ENCODE data around the gene ERC1. TPM values are rescaled to one million over a fixed set of nuclear protein-coding genes. Genes with fewer than 3 reads are reported as not detected.
"Not testable (repeated sequence)": the region's sequence is repeated elsewhere in the genome, so short reads cannot be mapped to it uniquely, and the experiment has no call there.

The ERC1 gene
- total and polyA plus RNA-seq, 2 donors from 2014 or later, result 5.1 to 68.3 TPM

- intact Hi-C loops (cut with DNase I), result no loop called here
- Histone ChIP-seq H3K27me3 (ENCODE audit: control insufficient read depth, insufficient read depth, low read length) (no peaks in the 10 kb centered on the region), H3K9me3 (ENCODE audit: control insufficient read depth in 2 of 3, insufficient read depth in 1 of 3, low read length in 3 of 3) (no peaks in the 10 kb centered on the region), H3K36me3 (ENCODE audit: control insufficient read depth in 2 of 3, insufficient read depth in 3 of 3, low read length in 3 of 3) (peaks cover 0 to 2% (median 0%) of the 10 kb centered on the region in 3 donors), H3K9ac (ENCODE audit: low read length in 3 of 3) (no peak overlapping the region), H3K27ac (ENCODE audit: low read depth in 2 of 2, low read length in 2 of 2) (no peak overlapping the region), H3K4me1 (ENCODE audit: control insufficient read depth in 2 of 3, insufficient read depth in 2 of 3, low read depth in 1 of 3, low read length in 3 of 3) (no peaks in the 10 kb centered on the region), H3K4me3 (ENCODE audit: low read length in 3 of 3) (no peak overlapping the region)
- TF ChIP-seq, protein P1, sequence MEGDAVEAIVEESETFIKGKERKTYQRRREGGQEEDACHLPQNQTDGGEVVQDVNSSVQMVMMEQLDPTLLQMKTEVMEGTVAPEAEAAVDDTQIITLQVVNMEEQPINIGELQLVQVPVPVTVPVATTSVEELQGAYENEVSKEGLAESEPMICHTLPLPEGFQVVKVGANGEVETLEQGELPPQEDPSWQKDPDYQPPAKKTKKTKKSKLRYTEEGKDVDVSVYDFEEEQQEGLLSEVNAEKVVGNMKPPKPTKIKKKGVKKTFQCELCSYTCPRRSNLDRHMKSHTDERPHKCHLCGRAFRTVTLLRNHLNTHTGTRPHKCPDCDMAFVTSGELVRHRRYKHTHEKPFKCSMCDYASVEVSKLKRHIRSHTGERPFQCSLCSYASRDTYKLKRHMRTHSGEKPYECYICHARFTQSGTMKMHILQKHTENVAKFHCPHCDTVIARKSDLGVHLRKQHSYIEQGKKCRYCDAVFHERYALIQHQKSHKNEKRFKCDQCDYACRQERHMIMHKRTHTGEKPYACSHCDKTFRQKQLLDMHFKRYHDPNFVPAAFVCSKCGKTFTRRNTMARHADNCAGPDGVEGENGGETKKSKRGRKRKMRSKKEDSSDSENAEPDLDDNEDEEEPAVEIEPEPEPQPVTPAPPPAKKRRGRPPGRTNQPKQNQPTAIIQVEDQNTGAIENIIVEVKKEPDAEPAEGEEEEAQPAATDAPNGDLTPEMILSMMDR (IDR thresholded peaks at IDR 0.05; ENCODE audit: borderline replicate concordance, extremely low read depth, insufficient read depth), result no peak
- DNase-seq, result no peak
- no peak for FAIRE-seq
Measured at GRCh38 chr12:1252758-1253157, 261.7 kb downstream of the ERC1 start.

DNA sequence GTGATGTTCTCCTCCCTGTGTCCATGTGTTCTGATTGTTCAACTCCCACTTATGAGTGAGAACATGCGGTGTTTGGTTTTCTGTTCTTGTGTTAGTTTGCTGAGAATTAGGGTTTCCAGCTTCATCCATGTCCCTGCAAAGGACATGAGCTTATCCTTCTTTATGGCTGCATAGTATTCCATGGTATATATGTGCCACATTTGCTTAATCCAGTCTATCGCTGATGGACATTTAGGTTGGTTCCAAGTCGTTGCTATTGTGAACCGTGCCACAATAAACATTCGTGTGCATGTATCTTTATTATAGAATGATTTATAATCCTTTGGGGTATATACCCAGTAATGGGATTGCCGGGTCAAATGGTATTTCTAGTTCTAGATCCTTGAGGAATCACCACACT, 264.1 kb downstream of the ERC1 start:
- H3K27me3 ChIP-seq (ENCODE audit: control insufficient read depth, insufficient read depth, low read length); H3K9me3 ChIP-seq (ENCODE audit: control insufficient read depth in 2 of 3, insufficient read depth in 1 of 3, low read length in 3 of 3); DNase-seq; H3K9ac ChIP-seq (ENCODE audit: low read length in 3 of 3); H3K27ac ChIP-seq (ENCODE audit: low read depth in 2 of 2, low read length in 2 of 2); intact Hi-C loops (cut with DNase I); FAIRE-seq; H3K4me1 ChIP-seq (ENCODE audit: control insufficient read depth in 2 of 3, insufficient read depth in 2 of 3, low read depth in 1 of 3, low read length in 3 of 3); H3K4me3 ChIP-seq (ENCODE audit: low read length in 3 of 3); H3K36me3 ChIP-seq (ENCODE audit: control insufficient read depth in 2 of 3, insufficient read depth in 3 of 3, low read length in 3 of 3): not testable (repeated sequence)

DNA sequence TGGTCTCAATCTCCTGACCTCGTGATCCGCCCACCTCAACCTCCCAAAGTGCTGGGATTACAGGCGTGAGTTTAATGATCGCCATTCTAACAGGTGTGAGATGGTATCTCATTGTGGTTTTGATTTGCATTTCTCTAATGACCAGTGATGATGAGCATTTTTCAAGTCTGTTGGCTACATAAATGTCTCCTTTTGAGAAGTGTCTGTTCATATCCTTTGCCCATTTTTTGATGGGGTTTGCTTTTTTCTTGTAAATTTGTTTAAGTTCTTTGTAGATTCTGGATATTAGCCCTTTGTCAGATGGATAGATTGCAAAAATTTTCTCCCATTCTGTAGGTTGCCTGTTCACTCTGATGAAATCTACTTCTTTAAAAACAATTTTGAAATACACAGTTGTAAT, 264.8 kb downstream of the ERC1 start:
- H3K4me3 ChIP-seq (ENCODE audit: low read length in 3 of 3); H3K9me3 ChIP-seq (ENCODE audit: control insufficient read depth in 2 of 3, insufficient read depth in 1 of 3, low read length in 3 of 3); H3K27me3 ChIP-seq (ENCODE audit: control insufficient read depth, insufficient read depth, low read length); DNase-seq; H3K27ac ChIP-seq (ENCODE audit: low read depth in 2 of 2, low read length in 2 of 2); intact Hi-C loops (cut with DNase I); H3K9ac ChIP-seq (ENCODE audit: low read length in 3 of 3); H3K4me1 ChIP-seq (ENCODE audit: control insufficient read depth in 2 of 3, insufficient read depth in 2 of 3, low read depth in 1 of 3, low read length in 3 of 3); FAIRE-seq; H3K36me3 ChIP-seq (ENCODE audit: control insufficient read depth in 2 of 3, insufficient read depth in 3 of 3, low read length in 3 of 3): not testable (repeated sequence)

DNA sequence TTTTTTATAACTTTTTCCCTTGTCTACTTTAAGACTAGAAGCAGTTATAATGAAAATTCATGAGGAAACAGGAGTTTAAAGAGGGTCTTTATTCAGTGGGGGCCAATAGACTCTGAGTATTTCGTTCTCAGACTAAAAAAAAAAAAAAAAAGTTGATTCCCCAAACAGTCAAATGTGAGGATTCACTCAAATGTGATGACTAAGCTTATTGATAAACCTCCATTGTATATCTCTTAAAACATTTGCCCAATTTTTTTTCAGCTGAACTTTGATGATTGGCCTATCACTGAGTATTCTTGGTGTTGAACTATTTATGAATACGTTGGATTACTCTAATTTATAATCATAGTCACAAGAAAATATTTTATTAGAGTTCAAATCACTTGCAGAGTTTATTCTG, 265.3 kb downstream of the ERC1 start:
- Histone ChIP-seq H3K9me3 (ENCODE audit: control insufficient read depth in 2 of 3, insufficient read depth in 1 of 3, low read length in 3 of 3) (no peaks in the 10 kb centered on the region), H3K27me3 (ENCODE audit: control insufficient read depth, insufficient read depth, low read length) (no peaks in the 10 kb centered on the region), H3K4me1 (ENCODE audit: control insufficient read depth in 2 of 3, insufficient read depth in 2 of 3, low read depth in 1 of 3, low read length in 3 of 3) (no peaks in the 10 kb centered on the region), H3K36me3 (ENCODE audit: control insufficient read depth in 2 of 3, insufficient read depth in 3 of 3, low read length in 3 of 3) (peaks cover 0 to 2% (median 0%) of the 10 kb centered on the region in 3 donors), H3K4me3 (ENCODE audit: low read length in 3 of 3) (no peak overlapping the region), H3K9ac (ENCODE audit: low read length in 3 of 3) (no peak overlapping the region), H3K27ac (ENCODE audit: low read depth in 2 of 2, low read length in 2 of 2) (no peak overlapping the region)
- no peak for DNase-seq
- FAIRE-seq, result no peak
- intact Hi-C loops (cut with DNase I), result no loop called here
- TF ChIP-seq, protein P1 (IDR thresholded peaks at IDR 0.05; ENCODE audit: borderline replicate concordance, extremely low read depth, insufficient read depth), result no peak

DNA sequence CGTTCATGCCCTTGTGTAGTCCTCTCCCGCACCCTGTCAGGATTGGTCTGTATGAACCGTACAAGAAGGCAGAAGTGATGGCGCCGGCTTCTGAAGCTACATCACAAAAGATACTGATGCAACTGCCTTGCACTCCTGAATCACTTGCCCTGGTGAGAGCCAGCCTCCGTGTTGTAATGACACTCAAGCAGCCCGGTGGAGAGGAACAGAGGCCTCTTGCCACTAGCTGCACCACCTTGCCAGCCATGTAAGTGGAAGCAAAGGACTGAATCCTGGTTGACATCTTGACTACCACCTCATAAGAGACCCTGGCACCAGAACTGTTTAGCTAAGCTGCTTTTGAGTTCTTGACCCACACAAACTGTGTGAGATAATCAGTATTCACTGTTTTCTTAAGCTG, 266.0 kb downstream of the ERC1 start:
- H3K36me3 ChIP-seq (ENCODE audit: control insufficient read depth in 2 of 3, insufficient read depth in 3 of 3, low read length in 3 of 3), result peaks cover 0 to 2% (median 0%) of the 10 kb centered on the region in 3 donors
- FAIRE-seq (no peak), DNase-seq (no peak)
- H3K9me3 ChIP-seq (ENCODE audit: control insufficient read depth in 2 of 3, insufficient read depth in 1 of 3, low read length in 3 of 3), result no peaks in the 10 kb centered on the region
- intact Hi-C loops (cut with DNase I), result no loop called here
- TF ChIP-seq, protein P1 (IDR thresholded peaks at IDR 0.05; ENCODE audit: borderline replicate concordance, extremely low read depth, insufficient read depth), result no peak
- H3K9ac ChIP-seq (ENCODE audit: low read length in 3 of 3), result no peak overlapping the region
- no peaks in the 10 kb centered on the region for H3K27me3 ChIP-seq (ENCODE audit: control insufficient read depth, insufficient read depth, low read length)
- no peak overlapping the region for H3K4me3 ChIP-seq (ENCODE audit: low read length in 3 of 3)
- H3K4me1 ChIP-seq (ENCODE audit: control insufficient read depth in 2 of 3, insufficient read depth in 2 of 3, low read depth in 1 of 3, low read length in 3 of 3), result no peaks in the 10 kb centered on the region
- no peak overlapping the region for H3K27ac ChIP-seq (ENCODE audit: low read depth in 2 of 2, low read length in 2 of 2)

Data from kidney (tissue), 14 donors.